Thymus (tissue), 11 donors: Measurements from ENCODE around the gene KRTAP12-2. TPM values are rescaled to one million over a fixed set of nuclear protein-coding genes. Genes with fewer than 3 reads are reported as not detected.
"Not testable (repeated sequence)": the region's sequence is repeated elsewhere in the genome, so short reads cannot be mapped to it uniquely, and the experiment has no call there.

ENCODE experiments used
- DNase-seq, 9 donors: peaks; one replicate each; pipeline ENCODE4 v3.0.0-alpha.2; 2013; ENCODE audit warnings: low spot score in 9 of 9, low read depth in 6 of 9, missing footprints in 1 of 9
- H3K27ac ChIP-seq, 2 donors: one replicate each; pipeline ENCODE4 v1.5.1; 2013; ENCODE audit warnings: control low read depth in 1 of 2, low read depth in 1 of 2, low read length in 1 of 2, mild to moderate bottlenecking in 1 of 2, moderate library complexity in 1 of 2
- H3K27me3 ChIP-seq, 2 donors: one replicate each; pipeline ENCODE4 v1.5.1; 2013; ENCODE audit warnings: low read length in 1 of 2; ENCODE audit not compliant: control insufficient read depth in 2 of 2, insufficient read depth in 1 of 2
- H3K36me3 ChIP-seq, 2 donors: one replicate each; pipeline ENCODE4 v1.5.1; 2013; ENCODE audit warnings: low read length in 1 of 2, mild to moderate bottlenecking in 1 of 2, moderate library complexity in 1 of 2; ENCODE audit not compliant: control insufficient read depth in 2 of 2, insufficient read depth in 2 of 2
- H3K4me1 ChIP-seq, 2 donors: one replicate each; pipeline ENCODE4 v1.5.1; 2013; ENCODE audit warnings: low read length in 2 of 2; ENCODE audit not compliant: control insufficient read depth in 2 of 2, insufficient read depth in 2 of 2
- H3K4me3 ChIP-seq, 2 donors: one replicate each; pipeline ENCODE4 v1.5.1; 2013; ENCODE audit warnings: low read length in 2 of 2, control low read depth in 1 of 2, mild to moderate bottlenecking in 1 of 2
- H3K9me3 ChIP-seq, 2 donors: one replicate each; pipeline ENCODE4 v1.5.1; 2013; ENCODE audit warnings: low read length in 1 of 2, mild to moderate bottlenecking in 1 of 2; ENCODE audit not compliant: control insufficient read depth in 2 of 2, insufficient read depth in 1 of 2
- WGBS: extraction: QIAGEN DNeasy Blood & Tissue Kit; methylation state at CpG from one replicate; pipeline ENCODE4 v1.1.7; 2013; 5-methylcytosine and 5-hydroxymethylcytosine counted together
- polyA plus RNA-seq: library from polyadenylated mRNA; stranded (reverse); fragments of 200-250 nt; gene quantifications from one replicate; pipeline ENCODE4 v1.2.3, GENCODE V29; 2013
- total RNA-seq: library from RNA; stranded (reverse); fragments of 120-200 nt; gene quantifications from one replicate; pipeline ENCODE4 v1.2.4, GENCODE V29; 2013
- donor health status: healthy.

KRTAP12-2 gene
- total and polyA plus RNA-seq, 2 donors = not detected

- H3K36me3 ChIP-seq = no peaks in the 10 kb centered on the region
- H3K27ac ChIP-seq = no peak overlapping the region
- H3K27me3 ChIP-seq = no peaks in the 10 kb centered on the region
- H3K4me3 ChIP-seq = no peak overlapping the region
- peaks cover 0 to 22% of the 10 kb centered on the region in 2 donors for H3K9me3 ChIP-seq
- no peaks in the 10 kb centered on the region for H3K4me1 ChIP-seq
- DNase-seq = no peak
- 93% methylated on average over 12 of the region's 12 CpGs for WGBS
Measured at GRCh38 chr21:44639331-44639655, 27.4 kb downstream of the KRTAP12-2 start.

GRCh38 chr21:44638506-44639330, 28.0 kb downstream of the KRTAP12-2 start:
- not testable (repeated sequence) for H3K4me3 ChIP-seq, DNase-seq, H3K4me1 ChIP-seq, H3K27me3 ChIP-seq, H3K36me3 ChIP-seq, H3K27ac ChIP-seq
- H3K9me3 ChIP-seq = peaks cover 0 to 16% of the 10 kb centered on the region in 2 donors
- WGBS = 82% methylated on average over 21 of the region's 21 CpGs

- not testable (repeated sequence) for H3K36me3 ChIP-seq, H3K4me1 ChIP-seq, H3K27ac ChIP-seq, H3K27me3 ChIP-seq, H3K4me3 ChIP-seq, DNase-seq
- WGBS = 81% methylated on average over 12 of the region's 12 CpGs
- H3K9me3 ChIP-seq = peaks cover 0 to 15% of the 10 kb centered on the region in 2 donors
Measured at GRCh38 chr21:44637851-44638348, 28.8 kb downstream of the KRTAP12-2 start.

GRCh38 chr21:44637018-44637850, 29.5 kb downstream of the KRTAP12-2 start, which contains the start of gene KRTAP10-10:
KRTAP10-10 (plus strand) TSS chr21:44637356; CDS start chr21:44637418, 62 bp downstream.
- DNase-seq = no peak
- WGBS = 75% methylated on average over 21 of the region's 21 CpGs
- Histone ChIP-seq H3K9me3 (peaks cover 0 to 15% of the 10 kb centered on the region in 2 donors), H3K36me3 (no peaks in the 10 kb centered on the region), H3K4me3 (no peak within 1 kb of the TSS), H3K27ac (no peak within 1 kb of the TSS), H3K27me3 (no peaks in the 10 kb centered on the region), H3K4me1 (no peaks in the 10 kb centered on the region)

GRCh38 chr21:44636209-44637017, 30.3 kb downstream of the KRTAP12-2 start:
- no peak overlapping the region for H3K4me3 ChIP-seq
- no peaks in the 10 kb centered on the region for H3K36me3 ChIP-seq
- WGBS = 91% methylated on average over 15 of the region's 15 CpGs
- H3K4me1 ChIP-seq = no peaks in the 10 kb centered on the region
- no peaks in the 10 kb centered on the region for H3K27me3 ChIP-seq
- DNase-seq = no peak
- peaks cover 0 to 15% of the 10 kb centered on the region in 2 donors for H3K9me3 ChIP-seq
- H3K27ac ChIP-seq = no peak overlapping the region

- Histone ChIP-seq H3K27ac (no peak overlapping the region), H3K36me3 (no peaks in the 10 kb centered on the region), H3K27me3 (no peaks in the 10 kb centered on the region), H3K9me3 (peaks cover 0 to 20% of the 10 kb centered on the region in 2 donors), H3K4me1 (no peaks in the 10 kb centered on the region), H3K4me3 (no peak overlapping the region)
- WGBS = 93% methylated on average over 1 of the region's 1 CpG
- no peak for DNase-seq
Measured at GRCh38 chr21:44632067-44632466, 34.7 kb downstream of the KRTAP12-2 start.

GRCh38 chr21:44630440-44630839, 36.3 kb downstream of the KRTAP12-2 start:
- 84% methylated on average over 2 of the region's 2 CpGs for WGBS
- Histone ChIP-seq H3K4me1 (no peaks in the 10 kb centered on the region), H3K36me3 (no peaks in the 10 kb centered on the region), H3K27ac (no peak overlapping the region), H3K9me3 (peaks cover 0 to 27% of the 10 kb centered on the region in 2 donors), H3K4me3 (no peak overlapping the region), H3K27me3 (no peaks in the 10 kb centered on the region)
- DNase-seq = no peak

- H3K4me1 ChIP-seq = no peaks in the 10 kb centered on the region
- H3K27me3 ChIP-seq = no peaks in the 10 kb centered on the region
- H3K36me3 ChIP-seq = no peaks in the 10 kb centered on the region
- no peak overlapping the region for H3K4me3 ChIP-seq
- H3K9me3 ChIP-seq = peaks cover 0 to 32% of the 10 kb centered on the region in 2 donors
- no peak overlapping the region for H3K27ac ChIP-seq
- DNase-seq = no peak
- 89% methylated on average over 18 of the region's 18 CpGs for WGBS
Measured at GRCh38 chr21:44628707-44629391, 37.9 kb downstream of the KRTAP12-2 start.
